Spinal cord (tissue), 10 donors: ENCODE results near the gene SNRNP25. TPM values are rescaled to one million over a fixed set of nuclear protein-coding genes. Genes with fewer than 3 reads are reported as not detected.
A peak's percentile ranks its signal among the peaks of the same experiment; 100 is the strongest.

Source experiments
- DNase-seq, 6 donors: peaks; one replicate each; pipeline versions ENCODE4 v3.0.0 to v3.0.0-alpha.2; 2013 to 2015; ENCODE audit warnings: low spot score in 6 of 6, low read depth in 4 of 6
- H3K27ac ChIP-seq: one replicate; pipeline ENCODE4 v1.5.1; 2013; ENCODE audit warnings: low read depth, low read length, control low read depth
- H3K27me3 ChIP-seq: one replicate; pipeline ENCODE4 v1.6.1; 2013; ENCODE audit warnings: low read length; ENCODE audit not compliant: control insufficient read depth, insufficient read depth
- H3K36me3 ChIP-seq: one replicate; pipeline ENCODE4 v1.6.1; 2013; ENCODE audit warnings: low read length; ENCODE audit not compliant: control insufficient read depth, insufficient read depth
- H3K4me1 ChIP-seq: one replicate; pipeline ENCODE4 v1.6.1; 2013; ENCODE audit warnings: low read length; ENCODE audit not compliant: control insufficient read depth, insufficient read depth
- H3K4me3 ChIP-seq: one replicate; pipeline ENCODE4 v1.5.1; 2013; ENCODE audit warnings: low read depth, low read length, control low read depth
- H3K9me3 ChIP-seq: one replicate; pipeline ENCODE4 v1.6.1; 2013; ENCODE audit warnings: low read length; ENCODE audit not compliant: control insufficient read depth, insufficient read depth
- WGBS: methylation state at CpG from one replicate; pipeline ENCODE4 v1.1.5; 2013; ENCODE audit warnings: missing lambda C conversion rate; ENCODE audit not compliant: insufficient coverage; 5-methylcytosine and 5-hydroxymethylcytosine counted together
- polyA plus RNA-seq, 2 donors: library from polyadenylated mRNA; unstranded; fragments of 120-200 nt; gene quantifications; one replicate each; pipeline ENCODE4 v1.2.1, GENCODE V29; 2013; ENCODE audit not compliant: insufficient read length in 2 of 2
- total RNA-seq, 2 donors: library from RNA; depleted of rRNA in 1 of 2; stranded (reverse); fragments of 120-200 nt in 1 of 2; fragments of >200 nt in 1 of 2; gene quantifications; one replicate each; pipeline versions ENCODE4 v1.2.3 to v1.2.4, GENCODE V29; 2013 to 2014
- donor health status: healthy.

SNRNP25 gene
- total and polyA plus RNA-seq, 4 donors, result 37.2 to 122 (median 82.1) TPM

DNA sequence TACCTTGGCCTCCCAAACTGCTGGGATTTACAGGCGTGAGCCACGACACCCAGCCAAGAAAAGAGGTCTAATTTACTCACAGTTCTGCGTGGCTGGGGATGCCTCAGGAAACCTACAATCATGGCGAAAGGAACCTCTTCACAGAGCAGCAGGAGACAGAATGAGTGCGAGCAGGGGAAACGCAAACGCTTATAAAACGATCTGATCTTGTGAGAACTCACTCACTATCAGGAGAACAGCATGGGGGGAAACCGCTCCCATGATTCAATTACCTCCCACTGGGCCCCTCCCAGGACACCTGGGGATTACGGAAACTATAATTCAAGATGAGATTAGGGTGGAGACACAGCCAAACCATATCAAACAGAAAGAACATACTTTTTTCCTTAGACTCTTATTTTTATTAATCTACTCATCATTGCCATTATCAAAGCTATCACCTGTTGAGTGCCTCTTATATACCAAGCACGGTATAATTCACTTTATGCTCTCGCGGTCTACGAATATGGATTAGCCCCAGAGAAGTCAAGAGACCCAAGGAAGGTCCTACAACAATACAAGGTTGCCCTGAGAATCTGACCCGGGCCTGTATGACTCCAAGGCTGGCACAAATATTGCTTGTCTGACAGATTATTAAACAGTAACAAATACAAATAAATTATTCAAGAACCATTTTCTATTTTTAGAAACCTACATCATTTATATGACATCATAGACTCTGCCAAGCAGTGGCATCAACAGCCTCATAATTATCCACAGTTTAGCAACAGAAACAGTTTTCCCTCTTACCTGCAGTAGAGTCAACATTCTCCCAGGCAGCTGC lies 2.6 kb upstream of the SNRNP25 start:
- Histone ChIP-seq H3K9me3 (no peaks in the 10 kb centered on the region), H3K27me3 (no peaks in the 10 kb centered on the region)
- WGBS, result 94% methylated on average over 3 of the region's 15 CpGs

DNA sequence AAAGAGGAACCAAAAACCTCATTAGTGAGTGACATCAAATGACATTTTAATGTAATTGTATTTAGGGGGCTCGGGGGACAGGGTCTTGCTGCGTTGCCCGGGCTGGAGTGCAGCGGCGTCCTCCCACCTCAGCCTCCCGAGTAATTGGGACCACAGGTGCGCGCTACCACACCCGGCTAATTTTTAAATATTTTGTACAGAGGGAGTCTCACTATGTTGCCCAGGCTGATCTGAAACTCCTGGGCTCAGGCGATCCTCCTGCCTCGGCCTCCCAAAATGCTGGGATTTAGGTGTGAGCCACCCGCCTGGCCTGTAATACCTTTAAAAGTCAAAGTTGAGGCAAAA lies 581 bp downstream of the SNRNP25 start:
- Histone ChIP-seq H3K4me1 (peaks cover 18% of the 10 kb centered on the region), H3K36me3 (peaks cover 38% of the 10 kb centered on the region), H3K27ac (no peak overlapping the region), H3K9me3 (no peaks in the 10 kb centered on the region), H3K4me3 (peak overlapping the region; percentile 78), H3K27me3 (no peaks in the 10 kb centered on the region)
- 49% methylated on average over 7 of the region's 12 CpGs for WGBS
- no peak for DNase-seq

More for the DNA sequence above, 2.6 kb upstream of the SNRNP25 start:
- Histone ChIP-seq H3K36me3 (peaks cover 10% of the 10 kb centered on the region), H3K4me1 (peaks cover 18% of the 10 kb centered on the region), H3K4me3 (no peak overlapping the region), H3K27ac (no peak overlapping the region)
- DNase-seq, result no peak

DNA sequence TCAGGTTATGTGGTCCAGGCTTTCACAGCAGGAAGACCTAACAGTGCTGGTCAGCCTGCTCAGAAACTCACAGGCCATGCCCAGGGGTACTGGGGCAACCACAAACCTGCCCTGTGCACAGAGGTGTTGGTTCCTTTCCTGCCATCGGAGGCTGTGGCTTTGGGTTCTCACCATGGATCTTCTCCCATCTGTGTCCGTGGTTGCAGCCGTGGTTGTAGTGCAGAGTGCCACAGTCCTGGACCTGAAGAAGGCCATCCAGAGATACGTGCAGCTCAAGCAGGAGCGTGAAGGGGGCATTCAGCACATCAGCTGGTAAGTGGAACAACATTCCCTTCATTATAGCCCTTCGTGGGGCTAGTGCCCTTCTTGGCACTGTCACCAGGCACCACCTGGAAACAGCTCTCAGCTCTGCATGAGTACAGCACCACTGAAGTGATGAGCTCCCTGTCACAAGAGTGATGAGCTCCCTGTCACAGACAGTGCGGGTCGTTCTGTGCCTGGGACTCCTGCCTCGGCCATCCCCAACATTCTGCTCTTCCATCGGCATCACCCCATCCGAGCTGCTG lies 2.0 kb downstream of the SNRNP25 start:
- Histone ChIP-seq H3K27me3 (no peaks in the 10 kb centered on the region), H3K4me1 (peaks cover 18% of the 10 kb centered on the region), H3K4me3 (no peak overlapping the region), H3K9me3 (no peaks in the 10 kb centered on the region), H3K36me3 (peaks cover 52% of the 10 kb centered on the region), H3K27ac (no peak overlapping the region)
- DNase-seq, result no peak
- 94% methylated on average over 11 of the region's 11 CpGs for WGBS

DNA sequence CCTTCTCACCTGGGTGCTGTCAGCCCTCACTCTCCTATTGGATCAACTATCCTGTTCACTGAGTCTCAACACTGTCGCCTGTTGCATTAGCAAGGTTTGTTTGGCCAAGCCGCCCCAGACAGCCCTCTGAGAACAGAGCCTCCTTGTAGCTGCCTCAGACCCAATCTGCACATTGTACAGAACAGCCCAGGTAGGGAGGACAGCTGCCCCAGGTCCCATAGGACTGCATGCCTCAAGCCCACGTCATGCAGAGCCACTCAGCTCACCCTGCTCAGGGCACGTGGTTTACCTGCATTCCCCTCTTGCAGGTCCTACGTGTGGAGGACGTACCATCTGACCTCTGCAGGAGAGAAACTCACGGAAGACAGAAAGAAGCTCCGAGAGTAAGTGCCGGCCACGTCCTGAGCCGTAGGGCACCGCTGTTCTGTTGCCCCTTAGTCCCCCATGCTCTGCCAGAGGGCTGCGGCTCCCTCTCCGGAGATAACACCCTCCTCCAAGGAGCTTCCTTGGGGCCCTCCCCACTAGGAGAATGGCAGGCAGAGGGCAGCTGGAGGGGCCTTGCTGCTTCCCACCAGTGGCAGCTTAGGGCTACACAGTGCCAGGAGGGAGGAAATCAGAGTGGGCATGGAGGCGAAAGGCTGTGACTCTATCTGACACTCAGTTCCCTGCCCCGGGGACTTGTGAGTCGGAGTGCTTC lies 2.8 kb downstream of the SNRNP25 start:
- H3K27ac ChIP-seq, result no peak overlapping the region
- H3K9me3 ChIP-seq, result no peaks in the 10 kb centered on the region
- peaks cover 18% of the 10 kb centered on the region for H3K4me1 ChIP-seq
- no peak for DNase-seq
- 94% methylated on average over 17 of the region's 17 CpGs for WGBS
- peaks cover 58% of the 10 kb centered on the region for H3K36me3 ChIP-seq
- no peak overlapping the region for H3K4me3 ChIP-seq
- no peaks in the 10 kb centered on the region for H3K27me3 ChIP-seq

DNA sequence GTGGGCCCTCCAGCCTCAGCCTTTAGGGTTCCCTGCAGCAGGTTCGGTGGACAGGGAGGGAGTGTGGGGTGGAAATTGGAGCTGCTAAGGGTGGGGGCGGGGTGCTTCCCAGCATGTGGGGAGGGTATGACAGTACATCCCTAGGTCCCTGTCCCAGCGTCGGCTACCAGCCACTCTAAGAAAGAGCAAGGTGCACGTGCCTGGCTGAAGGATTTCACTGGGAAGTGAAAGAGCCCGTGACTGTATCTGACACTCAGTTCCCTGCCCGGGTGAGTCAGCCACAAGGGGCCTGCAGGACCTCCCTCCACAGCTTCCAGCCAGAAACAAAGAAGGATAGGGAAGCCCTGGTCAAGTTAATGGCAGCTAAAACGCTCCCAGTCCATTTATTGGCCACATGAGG lies 4.1 kb downstream of the SNRNP25 start:
- Histone ChIP-seq H3K4me3 (no peak overlapping the region), H3K9me3 (no peaks in the 10 kb centered on the region), H3K27ac (no peak overlapping the region), H3K27me3 (peaks cover 2% of the 10 kb centered on the region), H3K36me3 (peaks cover 72% of the 10 kb centered on the region), H3K4me1 (peaks cover 15% of the 10 kb centered on the region)
- WGBS, result 53% methylated on average over 8 of the region's 8 CpGs
- DNase-seq, result no peak

DNA sequence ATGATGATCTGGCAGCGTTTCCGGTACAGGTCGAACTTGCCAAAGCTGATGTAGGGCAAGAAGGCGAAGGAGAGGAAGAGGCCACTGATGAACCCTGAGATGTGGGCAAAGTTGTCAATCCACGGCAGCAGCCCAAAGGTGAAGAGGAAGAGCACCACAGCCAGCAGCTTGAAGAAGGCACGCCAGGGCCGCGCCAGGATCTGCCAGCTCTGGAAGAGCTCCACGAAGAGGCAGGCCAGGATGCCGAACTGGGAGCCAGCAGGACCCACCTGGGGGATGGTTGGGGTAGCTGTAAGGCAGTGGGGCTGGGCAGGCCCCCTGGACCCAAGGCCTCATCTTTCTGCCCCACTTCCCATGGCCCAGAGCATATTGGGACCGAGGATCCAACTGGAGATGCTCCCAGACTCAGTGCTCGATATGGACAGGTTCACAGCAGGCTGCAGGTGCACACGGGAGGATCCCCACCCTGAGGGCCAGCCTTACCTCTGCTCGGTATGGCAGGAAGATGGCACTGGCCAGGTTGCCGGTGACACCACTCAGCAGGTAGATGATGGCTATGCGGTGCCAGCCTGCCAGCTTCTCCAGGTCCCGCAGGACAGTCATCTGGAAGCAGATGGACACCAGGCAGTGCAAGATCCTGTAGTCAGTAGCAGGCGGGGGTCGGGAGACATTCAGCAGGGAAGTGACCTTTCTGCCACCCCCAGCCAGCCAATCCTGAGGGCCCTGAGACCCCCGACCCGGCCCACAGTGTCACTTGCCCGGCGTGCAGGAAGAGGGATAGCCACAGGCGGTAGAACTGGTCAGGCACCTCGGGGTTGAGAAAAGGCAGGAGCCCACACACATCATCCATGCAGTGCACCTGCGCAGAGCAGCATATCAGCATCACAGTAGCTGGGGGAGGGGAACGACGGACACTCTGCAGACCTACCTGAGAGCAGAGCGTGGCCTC lies 5.1 kb downstream of the SNRNP25 start:
- Histone ChIP-seq H3K9me3 (no peaks in the 10 kb centered on the region), H3K4me1 (peaks cover 11% of the 10 kb centered on the region), H3K4me3 (no peak overlapping the region), H3K27me3 (peaks cover 2% of the 10 kb centered on the region), H3K27ac (no peak overlapping the region), H3K36me3 (peaks cover 82% of the 10 kb centered on the region)
- WGBS, result 87% methylated on average over 28 of the region's 29 CpGs
- DNase-seq, result no peak

DNA sequence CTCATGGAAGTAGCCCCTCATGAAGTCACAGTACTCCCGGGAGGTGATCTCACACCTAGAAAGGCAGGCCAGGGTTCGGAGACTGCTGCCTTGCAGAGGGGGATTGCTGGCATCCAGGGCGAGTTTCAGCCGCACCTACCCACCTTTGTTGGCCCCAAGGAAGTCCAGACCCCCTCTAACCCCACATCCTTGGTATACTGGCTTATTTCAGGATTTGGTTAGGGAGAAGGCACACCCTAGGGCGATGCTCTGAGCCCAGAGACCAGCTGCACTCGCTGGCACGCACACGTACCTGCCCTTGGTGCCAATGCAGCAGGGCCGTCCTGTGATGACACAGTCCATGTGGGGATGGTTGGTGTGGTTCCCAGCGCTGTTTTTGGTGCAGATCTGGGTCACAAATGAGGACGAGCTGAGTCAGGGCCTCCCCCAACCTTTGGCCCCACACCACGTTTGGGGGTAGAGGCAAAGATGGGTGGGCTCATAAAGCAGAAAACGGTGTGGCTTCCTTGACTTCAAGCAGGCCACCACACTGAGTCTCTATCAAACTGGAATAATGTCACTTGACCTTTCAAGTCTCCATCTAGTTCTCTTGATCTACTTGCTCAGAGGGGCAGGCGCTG lies 5.9 kb downstream of the SNRNP25 start:
- H3K4me3 ChIP-seq, result no peak overlapping the region
- H3K9me3 ChIP-seq, result no peaks in the 10 kb centered on the region
- H3K27ac ChIP-seq, result no peak overlapping the region
- H3K36me3 ChIP-seq, result peaks cover 90% of the 10 kb centered on the region
- H3K4me1 ChIP-seq, result peaks cover 6% of the 10 kb centered on the region
- 93% methylated on average over 6 of the region's 14 CpGs for WGBS
- DNase-seq, result no peak
- peaks cover 2% of the 10 kb centered on the region for H3K27me3 ChIP-seq

DNA sequence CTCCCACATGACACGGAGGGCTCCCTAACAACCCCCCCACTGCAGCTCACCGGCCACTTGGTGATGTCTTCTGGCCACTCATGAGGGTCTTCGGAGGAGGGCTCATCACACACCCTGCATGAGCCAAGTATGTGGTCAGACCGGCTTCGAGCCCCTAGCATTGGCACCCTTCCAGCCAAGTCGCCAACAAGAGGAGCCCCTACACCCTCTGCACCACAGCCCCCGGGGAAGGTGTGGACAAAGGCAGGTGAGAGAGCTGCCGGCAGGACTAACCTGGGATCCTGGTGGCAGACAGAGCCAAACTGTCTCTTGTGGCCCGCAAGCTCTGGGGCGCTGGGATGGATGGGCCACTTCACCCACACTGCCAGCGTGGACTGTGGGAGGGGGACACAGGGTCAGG lies 6.5 kb downstream of the SNRNP25 start:
- peaks cover 93% of the 10 kb centered on the region for H3K36me3 ChIP-seq
- 87% methylated on average over 9 of the region's 11 CpGs for whole genome bisulfite sequencing

More for the DNA sequence above, 6.5 kb downstream of the SNRNP25 start:
- Histone ChIP-seq H3K9me3 (no peaks in the 10 kb centered on the region), H3K4me1 (peaks cover 3% of the 10 kb centered on the region), H3K4me3 (no peak overlapping the region), H3K27me3 (peaks cover 2% of the 10 kb centered on the region), H3K27ac (no peak overlapping the region)
- no peak for DNase-seq
